HG03354 (cell line): ENCODE measurements around the gene UGGT2.
"Not testable (repeated sequence)": the region's sequence is repeated elsewhere in the genome, so short reads cannot be mapped to it uniquely, and the experiment has no call there.

Source experiments
- ATAC-seq: cut with Tn5 transposase; IDR thresholded peaks from one replicate; pipeline ENCODE4 v1.9.1; 2021; ENCODE audit warnings: mild to moderate bottlenecking; ENCODE audit not compliant: unreplicated experiment, poor library complexity, severe bottlenecking

The UGGT2 gene

DNA sequence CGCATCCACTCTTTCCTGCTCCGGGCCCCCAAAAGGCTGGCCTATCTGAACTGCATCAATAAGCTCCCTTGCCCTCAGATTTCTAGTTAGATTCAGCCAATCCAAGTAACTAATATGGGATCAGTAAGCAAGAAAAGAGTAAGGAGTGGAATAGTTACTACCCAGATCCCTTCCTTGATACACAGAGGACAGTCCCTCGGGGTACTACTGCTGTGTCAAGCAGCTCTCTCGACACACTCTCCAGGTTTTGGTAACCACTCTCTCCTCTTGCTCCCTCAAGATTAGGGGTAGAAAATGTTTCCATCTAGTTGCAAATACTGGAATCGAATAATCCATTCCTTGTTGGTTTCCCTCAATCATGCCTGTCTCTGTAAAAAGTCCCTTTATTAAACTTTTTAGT, 65.4 kb downstream of the UGGT2 start:
- ATAC-seq, result no peak

DNA sequence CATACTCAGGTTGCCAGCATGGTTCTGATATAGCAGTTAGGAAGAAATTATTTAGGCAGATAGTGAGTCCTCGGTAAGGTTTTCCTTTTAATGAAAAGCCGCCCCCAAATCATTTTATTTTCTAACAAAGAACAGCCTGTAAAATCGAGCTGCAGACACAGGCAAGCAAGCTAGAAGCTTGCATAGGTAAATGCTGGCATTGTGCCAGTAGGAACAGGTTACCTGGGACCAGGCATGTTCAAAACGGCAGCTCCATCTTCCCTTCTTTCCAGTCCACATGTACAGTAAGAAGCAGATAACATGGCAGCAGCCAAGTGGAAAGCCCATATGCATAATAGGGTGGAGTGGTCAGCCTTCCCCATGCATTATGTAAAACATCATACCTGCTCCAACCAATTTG, 71.1 kb downstream of the UGGT2 start:
- no peak for ATAC-seq

DNA sequence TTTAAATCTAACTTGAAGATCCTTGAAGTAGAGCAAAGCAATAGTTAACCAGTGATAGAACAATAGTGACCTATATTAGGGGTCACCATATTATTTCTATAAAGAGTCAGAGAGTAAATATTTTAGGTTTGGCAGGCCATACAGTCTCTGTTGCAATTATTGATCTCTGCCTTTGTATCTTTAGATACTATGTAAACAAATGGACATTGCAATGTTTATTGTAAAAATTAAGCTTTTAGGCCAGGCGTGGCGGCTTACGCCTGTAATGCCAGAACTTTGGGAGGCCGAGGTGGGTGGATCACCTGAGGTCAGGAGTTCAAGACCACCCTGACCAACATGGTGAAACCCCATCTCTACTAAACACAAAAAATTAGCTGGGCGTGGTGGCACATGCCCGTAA, 80.5 kb downstream of the UGGT2 start:
- not testable (repeated sequence) for ATAC-seq

DNA sequence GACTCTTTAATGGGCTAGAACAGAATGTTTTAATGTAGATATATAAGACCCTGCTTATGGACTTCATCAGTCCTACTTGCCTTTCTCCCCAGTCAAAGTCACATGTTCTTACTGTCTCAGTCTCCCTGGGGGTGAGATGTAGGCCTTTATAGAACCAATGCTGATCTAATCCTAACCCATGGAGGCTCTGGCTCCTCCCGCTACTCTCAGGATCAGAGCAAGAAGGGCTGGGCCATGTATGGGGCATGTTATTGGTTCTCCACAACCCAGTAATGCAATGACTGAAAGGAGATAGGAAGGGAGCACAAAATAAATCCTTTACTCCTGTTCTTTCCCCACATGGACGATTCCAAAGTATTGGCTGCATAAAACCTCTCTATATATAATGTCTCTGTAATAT, 82.3 kb downstream of the UGGT2 start:
- ATAC-seq, result no peak

DNA sequence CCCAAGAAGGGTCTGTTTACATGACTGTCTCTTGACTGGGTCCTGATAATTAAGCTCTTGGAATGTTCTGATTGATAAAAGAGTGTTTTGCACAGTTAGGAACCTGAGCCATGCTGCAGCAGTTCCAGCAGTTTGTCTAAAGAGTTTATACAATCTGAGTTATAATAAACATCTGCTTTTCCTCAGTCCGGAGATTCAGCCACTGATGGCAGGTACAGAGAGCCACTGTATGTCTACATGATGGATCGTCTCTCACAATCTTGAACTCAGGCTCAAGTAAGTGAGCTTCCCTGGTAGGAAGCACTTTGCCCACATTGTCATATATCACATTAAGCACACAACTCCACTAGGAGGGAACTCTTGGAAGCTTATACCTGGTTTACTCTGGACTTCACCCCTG, 84.3 kb downstream of the UGGT2 start:
- ATAC-seq, result no peak

DNA sequence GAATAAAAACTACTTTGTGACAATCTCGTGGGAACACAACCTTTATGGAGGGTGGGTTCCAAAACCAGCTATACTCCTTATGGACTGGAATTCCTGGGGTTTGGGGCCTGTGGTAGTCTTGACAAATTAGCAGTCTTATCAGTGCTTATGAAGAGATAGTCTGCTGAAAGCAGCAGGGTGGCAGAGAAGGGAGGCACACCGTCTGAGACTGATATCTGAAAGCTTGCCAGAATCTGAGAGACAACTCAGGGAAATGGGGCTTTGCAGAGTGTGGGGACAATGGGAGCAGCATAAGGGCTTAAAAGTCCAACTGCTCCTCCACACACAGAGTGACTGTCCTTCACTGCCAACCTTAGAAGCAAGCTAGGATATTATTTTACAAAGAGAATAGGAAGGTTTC, 95.9 kb downstream of the UGGT2 start:
- no peak for ATAC-seq

DNA sequence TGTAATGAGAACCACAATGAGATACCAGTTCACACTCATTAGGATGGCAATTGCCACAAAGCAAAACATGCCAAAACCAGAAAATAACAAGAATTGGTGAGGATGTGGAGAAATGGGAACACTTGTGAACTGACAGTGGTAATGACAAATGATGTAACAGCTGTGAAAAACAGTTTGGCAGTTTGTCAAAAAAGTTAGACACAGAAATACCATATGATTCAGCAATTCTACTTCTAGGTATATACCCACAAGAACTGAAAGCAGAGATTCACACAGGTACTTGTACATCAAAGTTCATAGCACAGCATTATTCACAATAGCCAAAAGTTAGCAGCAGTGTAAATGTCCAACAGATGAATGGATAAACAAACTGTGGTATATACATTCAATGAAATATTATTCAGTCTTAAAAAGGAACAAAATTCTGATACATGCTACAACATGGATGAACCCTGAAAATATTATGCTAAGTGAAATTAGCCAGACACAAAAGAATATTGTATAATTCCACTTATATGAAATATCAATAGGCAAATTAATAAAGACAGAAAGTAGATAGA, 96.5 kb downstream of the UGGT2 start:
- ATAC-seq, result no peak

DNA sequence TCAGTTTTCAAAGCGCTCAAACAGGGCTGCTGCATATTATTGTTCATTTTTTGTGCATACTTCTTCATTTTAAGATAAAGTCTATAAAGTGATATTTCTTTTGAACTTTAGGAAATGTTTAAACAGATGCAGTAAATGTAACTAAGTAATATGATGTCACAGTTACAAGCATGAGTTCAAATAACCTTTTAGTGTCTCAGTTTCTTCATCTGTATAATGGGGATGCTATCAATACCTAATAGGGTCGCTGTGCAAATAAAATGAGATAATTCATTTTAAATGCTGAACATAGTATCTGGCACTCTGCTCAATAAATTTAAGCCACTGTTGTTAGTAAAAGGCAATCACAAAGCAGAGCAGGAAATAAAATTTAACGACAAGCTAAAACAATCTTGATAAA, 97.5 kb downstream of the UGGT2 start:
- no peak for ATAC-seq

DNA sequence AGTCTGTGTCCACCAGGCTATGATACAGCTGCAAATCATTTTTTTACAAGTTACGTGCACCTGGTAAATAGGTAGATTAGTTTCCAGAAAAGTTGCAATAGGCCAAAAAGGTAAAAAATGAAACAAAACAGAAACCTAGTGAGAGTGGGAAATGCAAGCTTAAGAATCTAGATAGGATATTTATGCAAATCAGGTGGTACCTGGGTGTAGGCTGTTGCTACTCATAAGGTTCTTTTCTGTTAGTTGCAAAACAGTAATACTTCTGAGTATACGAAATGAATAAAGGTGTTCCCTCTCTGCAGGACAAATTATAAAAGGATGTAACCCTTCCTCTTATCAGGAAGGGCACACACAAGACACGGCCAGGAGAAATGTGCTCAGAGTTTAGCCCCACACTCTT, 97.9 kb downstream of the UGGT2 start:
- peak; percentile 92 for ATAC-seq

DNA sequence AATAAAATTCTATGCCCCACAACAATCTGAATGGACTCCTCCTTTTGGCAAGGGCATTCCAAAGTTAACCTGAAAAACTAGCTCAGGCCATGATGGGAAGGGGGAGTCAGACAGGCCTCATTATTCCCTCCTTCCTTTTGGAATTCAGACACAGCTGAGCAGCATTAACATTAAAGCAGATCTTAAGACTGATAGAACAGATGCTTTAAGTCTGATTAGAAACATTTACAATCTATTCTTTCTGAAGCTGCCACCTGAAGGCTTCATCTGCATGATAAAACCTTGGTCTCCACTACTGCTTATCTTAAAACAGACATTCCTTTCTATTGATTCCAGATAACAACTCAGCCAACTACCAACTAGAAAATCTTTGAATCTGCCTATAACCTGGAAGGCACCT, 98.9 kb downstream of the UGGT2 start:
- ATAC-seq, result no peak

DNA sequence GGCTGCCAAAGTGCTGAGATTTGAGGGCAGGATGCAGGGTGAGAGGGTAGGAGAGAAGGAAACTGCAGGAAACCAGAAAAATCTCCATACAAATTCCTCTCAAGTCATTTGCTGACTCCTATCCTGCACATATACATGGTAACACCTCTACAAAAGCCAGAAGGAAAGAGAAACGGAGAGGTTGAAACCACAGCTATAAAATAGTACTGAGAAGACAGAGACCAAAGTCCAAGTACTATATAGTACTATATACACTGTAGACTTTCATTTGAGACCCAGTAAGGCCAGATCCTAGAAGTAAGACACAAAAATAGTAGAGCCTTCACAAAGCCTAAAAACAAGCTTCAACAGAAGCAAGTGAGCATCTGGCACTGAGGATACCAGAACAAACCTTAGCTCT, 103.1 kb downstream of the UGGT2 start:
- no peak for ATAC-seq

DNA sequence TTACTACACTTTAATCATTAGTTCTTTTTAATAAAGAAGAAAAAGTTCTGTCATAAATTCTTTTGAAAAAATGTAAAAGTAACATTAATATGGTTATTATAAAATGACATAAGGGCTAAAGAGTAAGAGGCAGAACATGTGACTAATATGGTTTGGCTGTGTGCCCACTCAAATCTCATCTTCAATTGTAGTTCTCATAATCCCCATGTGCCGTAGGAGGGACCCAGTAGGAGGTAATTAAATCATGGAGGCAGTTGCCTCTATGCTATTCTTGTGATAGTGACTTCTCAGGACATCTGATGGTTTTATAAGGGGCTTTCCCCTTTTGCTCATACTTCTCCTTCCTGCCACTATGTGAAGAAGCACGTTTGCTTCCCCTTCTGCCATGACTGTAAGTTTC, 104.5 kb downstream of the UGGT2 start:
- ATAC-seq, result no peak

DNA sequence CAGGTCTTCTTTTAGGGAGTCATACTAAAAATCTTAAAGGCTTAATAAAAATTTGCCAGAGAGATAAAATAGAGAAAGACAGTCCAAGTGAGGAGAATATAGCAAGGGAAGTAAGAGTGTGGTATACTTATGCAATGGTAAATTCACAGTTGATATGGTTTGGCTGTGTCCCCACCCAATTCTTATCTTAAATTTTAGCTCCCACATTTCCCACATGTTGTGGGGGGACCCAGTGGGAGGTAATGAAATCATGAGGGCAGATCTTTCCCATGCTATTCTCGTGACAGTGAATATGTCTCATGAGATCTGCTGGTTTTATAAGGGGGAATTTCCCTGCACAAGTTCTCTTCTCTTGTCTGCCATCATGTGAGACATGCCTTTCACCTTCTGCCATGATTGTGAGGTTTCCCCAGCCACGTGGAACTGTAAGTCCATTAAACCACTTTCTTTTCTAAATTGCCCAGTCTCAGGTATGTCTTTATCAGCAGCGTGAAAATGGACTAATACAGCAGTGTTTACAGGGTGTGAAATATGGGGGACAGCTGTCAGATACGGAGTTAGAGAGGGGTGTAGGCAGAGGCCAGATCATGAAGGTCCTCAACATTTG, 115.4 kb downstream of the UGGT2 start:
- no peak for ATAC-seq

DNA sequence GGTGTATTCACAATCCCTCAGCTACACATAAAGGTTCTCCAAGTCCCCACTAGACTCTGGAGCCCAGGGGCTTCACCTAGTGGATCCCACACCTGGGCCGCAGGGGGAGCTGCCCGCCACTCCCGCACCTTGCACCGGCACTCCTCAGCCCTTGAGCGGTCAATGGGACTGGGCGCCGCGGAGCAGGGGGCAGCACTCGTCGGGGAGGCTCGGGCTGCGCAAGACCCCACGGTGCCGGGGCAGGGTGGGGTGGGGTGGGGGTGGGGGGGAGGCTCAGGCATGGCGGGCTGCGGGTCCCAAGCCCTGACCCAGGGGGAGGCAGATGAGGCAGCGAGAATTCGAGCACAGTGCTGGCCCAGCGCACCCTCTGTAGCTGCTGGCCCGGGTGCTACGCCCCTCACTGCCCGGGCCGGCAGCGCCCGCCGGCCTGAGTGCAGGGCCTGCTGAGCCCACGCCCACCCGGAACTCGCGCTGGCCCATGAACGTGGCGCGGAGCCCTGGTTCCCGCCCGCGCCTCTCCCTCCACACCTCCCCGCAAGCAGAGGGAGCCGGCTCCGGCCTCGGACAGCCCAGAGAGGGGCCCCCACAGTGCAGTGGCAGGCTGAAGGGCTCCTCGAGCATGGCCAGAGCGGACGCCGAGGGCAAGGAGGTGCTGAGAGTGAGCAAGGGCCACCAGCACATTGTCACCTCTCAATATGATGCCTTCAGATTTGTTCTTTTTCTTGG, 121.7 kb downstream of the UGGT2 start:
- no peak for ATAC-seq

DNA sequence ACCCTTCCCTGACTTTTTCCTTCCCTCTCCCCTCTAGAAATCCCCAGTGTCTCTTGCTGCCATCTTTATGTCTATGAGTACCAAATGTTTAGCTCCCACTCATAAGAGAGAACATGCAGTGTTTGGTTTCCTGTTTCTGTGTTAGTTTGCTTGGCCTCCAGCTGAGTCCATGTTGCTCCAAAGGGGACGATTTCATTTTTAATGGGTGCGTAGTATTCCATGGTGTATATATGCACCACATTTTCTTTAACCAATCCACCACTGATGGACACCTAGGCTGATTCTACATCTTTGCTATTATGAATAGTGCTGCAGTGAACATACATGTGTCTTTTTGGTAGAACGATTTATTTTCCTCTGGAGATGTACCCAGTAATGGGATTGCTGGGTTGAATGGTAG, 123.8 kb downstream of the UGGT2 start:
- ATAC-seq, result no peak

DNA sequence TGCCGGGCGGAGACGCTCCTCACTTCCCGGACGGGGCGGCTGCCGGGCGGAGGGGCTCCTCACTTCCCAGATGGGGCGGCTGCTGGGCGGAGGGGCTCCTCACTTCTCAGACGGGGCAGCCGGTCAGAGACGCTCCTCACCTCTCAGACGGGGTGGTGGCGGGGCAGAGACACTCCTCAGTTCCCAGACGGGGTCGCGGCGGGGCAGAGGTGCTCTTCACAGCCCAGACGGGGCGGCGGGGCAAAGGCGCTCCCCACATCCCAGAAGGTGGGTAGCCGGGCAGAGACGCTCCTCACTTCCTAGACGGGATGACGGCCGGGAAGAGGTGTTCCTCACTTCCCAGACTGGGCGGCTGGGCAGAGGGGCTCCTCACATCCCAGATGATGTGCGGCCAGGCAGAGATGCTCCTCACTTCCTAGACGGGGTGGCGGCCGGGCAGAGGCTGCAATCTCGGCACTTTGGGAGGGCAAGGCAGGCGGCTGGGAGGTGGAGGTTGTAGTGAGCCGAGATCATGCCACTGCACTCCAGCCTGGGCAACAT, 124.8 kb downstream of the UGGT2 start:
- not testable (repeated sequence) for ATAC-seq

DNA sequence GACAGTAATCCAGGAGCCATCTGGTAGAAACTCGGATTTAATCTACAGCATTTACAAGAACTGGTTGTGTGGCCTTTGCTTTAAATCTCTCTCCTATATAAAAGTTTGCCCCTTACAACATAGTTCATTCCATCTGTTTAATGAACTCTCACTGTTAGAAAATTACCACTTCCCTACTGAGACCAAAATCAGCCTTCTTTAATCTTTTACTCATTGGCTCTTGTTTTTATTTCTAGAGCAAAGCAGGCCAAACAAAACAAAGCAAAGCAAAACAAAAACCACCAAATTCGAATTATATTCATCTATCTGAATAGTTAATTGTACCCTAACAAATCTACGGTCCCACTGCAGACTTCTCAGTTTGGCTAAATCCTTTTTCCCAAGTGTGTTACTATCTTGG, 127.0 kb downstream of the UGGT2 start:
- no peak for ATAC-seq

DNA sequence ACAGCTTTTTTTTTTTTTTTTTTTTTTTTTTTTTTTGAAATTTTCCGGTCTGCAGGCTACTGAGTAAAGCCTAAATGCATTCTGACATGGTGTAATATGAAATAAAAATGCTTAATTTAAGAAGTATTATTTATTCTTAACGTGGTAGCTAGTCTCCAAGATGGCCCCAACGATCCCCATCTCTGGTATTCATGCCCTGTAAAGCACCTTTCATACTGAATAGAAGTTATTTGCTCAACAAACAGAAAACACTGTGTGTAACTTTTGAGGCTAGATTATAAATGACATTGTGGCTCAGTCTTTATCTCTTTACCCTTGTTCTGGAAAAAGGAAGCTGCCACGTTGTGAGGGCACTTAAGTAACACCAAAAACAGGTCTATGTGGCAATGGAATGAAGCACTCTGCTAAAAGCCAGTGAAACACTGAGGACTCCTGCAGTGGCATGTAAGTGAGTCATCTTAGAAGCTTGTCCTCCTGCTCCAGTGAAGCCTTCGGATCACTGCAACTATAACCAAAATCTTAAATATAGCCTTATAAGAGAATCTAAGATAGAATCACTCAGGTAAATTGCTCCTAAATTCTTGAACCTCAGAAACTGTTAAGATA, 128.7 kb downstream of the UGGT2 start:
- no peak for ATAC-seq

DNA sequence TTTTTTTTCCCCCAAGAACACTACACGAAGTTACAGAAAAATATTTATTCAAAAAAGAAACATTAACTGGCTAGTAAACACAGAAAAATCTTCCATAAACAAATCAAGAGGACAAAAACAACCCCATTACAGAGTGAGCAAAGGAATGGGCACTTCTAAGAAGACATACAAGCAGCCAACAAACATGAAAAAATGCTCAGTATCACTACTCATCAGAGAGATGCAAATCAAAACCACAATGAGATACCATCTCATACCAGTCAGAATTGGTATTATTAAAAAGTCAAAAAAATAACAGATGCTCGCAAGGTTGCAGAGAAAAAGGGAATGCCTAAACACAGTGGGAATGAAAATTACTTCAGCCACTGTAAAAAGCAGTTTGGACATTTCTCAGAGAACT, 131.7 kb downstream of the UGGT2 start:
- ATAC-seq, result no peak

DNA sequence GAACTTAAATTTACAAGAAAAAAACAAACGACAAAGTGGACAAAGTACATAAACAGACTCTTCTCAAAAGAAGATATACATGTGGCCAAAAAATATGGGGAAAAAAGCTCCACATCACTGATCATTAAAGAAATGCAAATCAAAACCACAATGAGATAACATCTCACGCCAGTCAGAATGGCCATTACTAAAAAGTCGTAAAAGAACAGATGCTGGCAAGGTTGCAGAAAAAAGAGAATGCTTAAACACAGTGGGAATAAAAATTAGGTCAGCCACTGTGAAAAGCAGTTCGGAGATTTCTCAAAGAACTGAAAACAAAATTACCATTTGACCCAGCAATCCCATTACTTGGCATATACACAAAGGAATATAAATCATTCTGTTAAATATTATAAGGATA, 132.7 kb downstream of the UGGT2 start:
- ATAC-seq, result no peak

DNA sequence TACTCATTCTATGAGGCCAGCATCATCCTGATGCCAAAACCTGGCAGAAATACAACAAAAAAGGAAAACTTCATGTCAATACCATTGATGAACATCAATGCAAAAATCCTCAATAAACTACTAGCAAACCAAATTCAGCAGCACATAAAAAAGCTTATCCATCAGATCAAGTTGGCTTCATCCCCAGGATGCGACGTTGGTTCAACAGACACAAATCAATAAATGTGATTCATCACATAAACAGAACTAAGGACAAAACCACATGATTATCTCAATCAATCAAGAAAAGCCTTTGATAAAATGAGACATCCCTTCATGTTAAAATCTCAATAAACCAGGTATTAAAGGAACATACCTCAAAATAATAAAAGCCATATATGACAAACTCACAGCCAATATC, 134.3 kb downstream of the UGGT2 start:
- no peak for ATAC-seq
